ENCODE measurements around the gene EHD1.

DNA sequence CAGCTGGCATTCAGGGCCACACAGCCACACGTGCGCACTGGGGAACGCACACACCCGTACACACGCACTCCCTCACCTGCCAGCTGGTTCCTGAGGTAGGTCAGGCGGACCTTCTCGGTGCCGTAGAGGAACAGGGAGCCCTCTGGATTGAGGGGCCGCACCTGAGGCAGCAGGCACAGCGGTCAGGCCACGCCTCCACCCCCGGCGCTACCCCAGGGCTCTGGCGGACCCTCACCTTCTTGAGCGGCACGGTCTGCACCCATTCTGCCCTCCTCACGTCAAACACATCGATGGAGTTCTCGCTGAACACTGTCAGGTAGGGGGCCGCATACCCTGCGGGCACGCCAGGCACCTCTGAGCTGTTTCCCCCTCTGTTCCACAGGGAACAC lies 51.0 kb downstream of the EHD1 start:
- TF ChIP-seq, protein P1, sequence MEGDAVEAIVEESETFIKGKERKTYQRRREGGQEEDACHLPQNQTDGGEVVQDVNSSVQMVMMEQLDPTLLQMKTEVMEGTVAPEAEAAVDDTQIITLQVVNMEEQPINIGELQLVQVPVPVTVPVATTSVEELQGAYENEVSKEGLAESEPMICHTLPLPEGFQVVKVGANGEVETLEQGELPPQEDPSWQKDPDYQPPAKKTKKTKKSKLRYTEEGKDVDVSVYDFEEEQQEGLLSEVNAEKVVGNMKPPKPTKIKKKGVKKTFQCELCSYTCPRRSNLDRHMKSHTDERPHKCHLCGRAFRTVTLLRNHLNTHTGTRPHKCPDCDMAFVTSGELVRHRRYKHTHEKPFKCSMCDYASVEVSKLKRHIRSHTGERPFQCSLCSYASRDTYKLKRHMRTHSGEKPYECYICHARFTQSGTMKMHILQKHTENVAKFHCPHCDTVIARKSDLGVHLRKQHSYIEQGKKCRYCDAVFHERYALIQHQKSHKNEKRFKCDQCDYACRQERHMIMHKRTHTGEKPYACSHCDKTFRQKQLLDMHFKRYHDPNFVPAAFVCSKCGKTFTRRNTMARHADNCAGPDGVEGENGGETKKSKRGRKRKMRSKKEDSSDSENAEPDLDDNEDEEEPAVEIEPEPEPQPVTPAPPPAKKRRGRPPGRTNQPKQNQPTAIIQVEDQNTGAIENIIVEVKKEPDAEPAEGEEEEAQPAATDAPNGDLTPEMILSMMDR (IDR thresholded peaks at IDR 0.05) = no peak
- no peak for TF ChIP-seq POLR2A (IDR thresholded peaks at IDR 0.05)

All from upper lobe of left lung (tissue), 4 donors.